HG02981 (cell line): ENCODE measurements around the gene ATP11A.
A peak's percentile ranks its signal among the peaks of the same experiment; 100 is the strongest.
"Not testable (repeated sequence)": the region's sequence is repeated elsewhere in the genome, so short reads cannot be mapped to it uniquely, and the experiment has no call there.

Source experiments
- ATAC-seq: cut with Tn5 transposase; IDR thresholded peaks from one replicate; pipeline ENCODE4 v1.9.1; 2021; ENCODE audit warnings: mild to moderate bottlenecking, moderate library complexity; ENCODE audit not compliant: unreplicated experiment

ATP11A gene

DNA sequence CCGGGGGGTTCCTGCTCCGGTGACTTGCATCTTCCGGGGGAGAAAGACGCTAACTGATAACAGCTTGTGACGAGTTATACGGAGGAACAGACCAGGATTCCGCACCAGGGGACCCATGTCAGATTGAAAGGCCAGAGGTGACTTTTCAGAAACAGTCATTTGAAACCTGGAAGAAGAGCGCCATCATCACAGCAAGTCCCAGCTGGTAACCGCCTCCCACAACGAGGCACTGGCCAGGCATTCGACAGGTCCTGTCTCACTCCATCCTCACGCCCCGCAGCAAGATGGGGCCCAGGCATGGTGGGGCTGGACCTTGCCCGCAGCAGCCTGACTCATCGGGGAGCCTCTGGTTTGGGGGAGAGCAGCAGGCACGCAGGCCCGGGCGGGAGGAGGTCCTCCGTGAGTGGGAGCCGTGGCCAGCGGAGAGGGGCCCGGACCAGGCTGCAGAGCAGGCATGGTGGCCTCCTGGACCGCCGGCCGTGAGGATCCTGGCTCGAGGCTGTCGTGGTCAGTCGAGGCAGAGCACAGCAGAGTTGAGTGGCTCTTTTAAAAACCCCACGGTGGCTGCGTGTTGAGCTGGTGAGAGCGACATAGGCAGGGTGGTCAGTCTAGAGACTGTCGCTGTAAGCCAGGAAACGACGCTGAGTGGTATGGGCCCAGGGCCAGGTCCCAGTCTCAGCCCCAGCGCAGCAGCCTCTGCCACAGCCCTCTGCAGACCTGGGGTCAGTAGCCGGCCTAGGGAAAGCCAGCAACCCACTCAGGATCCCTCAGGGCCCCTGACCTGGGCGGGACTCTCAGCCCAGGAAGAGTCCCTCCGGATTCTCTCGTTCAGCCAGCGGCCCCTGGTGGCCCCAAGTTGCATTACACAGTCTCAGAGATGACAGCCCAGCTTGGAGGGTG, 184.3 kb downstream of the ATP11A start:
- peak; percentile 83 for ATAC-seq

GRCh38 chr13:112874751-112875300, 185.0 kb downstream of the ATP11A start:
- ATAC-seq = no peak

DNA sequence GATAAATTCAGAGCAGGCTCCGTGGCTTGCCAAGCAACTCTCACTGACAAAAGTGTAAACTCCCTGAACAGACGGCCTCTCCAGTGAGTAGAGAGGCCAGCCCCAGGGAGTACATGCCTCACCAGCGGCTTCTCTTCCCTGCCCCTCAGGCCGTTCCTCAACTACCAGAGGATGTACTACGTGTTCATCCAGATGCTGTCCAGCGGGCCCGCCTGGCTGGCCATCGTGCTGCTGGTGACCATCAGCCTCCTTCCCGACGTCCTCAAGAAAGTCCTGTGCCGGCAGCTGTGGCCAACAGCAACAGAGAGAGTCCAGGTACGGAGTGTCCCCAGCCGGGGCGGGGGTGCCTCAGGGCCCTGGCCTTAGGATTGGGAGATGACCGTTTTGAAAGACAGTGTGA, 185.8 kb downstream of the ATP11A start:
- ATAC-seq = no peak

DNA sequence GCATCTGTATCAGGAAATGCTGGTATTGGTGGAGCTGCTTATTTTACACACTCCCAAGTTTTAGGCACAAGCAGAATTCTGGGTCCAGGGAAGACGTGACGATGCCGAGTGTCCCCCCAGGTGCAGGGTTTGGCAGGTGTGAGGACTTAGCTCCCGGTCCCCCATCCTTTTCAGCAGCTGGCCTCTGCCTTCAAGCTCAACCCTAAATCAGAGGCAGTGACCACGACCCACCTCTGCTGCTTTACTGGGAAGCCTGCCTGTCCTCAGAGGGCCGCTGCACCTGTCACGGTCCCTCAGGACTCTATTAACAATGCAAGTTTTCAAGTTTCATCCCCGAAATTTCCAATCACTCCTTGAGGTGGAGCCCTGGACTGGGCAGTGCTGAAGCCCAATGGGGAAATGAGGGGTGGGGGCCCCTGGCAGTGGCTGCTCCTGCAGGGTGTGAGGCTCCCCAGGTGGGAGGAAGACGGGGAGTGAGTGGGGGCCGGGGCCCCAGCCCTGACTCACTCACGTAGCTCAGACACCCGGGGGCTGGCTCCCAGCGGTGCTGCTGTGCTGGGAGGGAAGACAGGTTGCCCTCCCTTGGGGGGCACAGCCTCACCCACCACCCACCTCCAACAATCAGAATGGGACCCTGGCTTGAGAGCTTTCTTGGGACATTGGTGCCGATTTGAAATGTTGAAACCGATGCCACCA, 186.6 kb downstream of the ATP11A start:
- ATAC-seq = no peak

GRCh38 chr13:112877066-112877465, 187.2 kb downstream of the ATP11A start:
- no peak for ATAC-seq

DNA sequence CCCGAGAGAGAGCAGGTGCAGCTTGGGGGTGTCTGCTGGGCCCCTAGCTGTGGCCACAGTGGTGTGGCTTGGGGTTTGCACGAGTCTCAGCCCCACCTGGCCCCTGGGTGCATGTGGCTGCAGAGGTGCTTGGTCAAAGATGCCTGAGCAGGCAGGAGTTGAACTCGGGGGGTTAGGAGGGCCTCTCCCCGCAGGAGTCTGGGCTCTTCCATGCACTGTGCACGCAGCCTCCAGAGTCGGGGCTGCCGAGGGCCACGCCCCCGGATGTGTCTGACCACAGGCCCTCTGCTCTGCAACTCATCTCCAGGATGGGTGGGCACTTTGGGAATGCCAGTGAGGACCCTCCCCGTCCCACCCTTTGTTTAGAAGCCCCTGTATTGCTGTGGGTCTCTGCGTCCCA, 187.7 kb downstream of the ATP11A start:
- no peak for ATAC-seq

DNA sequence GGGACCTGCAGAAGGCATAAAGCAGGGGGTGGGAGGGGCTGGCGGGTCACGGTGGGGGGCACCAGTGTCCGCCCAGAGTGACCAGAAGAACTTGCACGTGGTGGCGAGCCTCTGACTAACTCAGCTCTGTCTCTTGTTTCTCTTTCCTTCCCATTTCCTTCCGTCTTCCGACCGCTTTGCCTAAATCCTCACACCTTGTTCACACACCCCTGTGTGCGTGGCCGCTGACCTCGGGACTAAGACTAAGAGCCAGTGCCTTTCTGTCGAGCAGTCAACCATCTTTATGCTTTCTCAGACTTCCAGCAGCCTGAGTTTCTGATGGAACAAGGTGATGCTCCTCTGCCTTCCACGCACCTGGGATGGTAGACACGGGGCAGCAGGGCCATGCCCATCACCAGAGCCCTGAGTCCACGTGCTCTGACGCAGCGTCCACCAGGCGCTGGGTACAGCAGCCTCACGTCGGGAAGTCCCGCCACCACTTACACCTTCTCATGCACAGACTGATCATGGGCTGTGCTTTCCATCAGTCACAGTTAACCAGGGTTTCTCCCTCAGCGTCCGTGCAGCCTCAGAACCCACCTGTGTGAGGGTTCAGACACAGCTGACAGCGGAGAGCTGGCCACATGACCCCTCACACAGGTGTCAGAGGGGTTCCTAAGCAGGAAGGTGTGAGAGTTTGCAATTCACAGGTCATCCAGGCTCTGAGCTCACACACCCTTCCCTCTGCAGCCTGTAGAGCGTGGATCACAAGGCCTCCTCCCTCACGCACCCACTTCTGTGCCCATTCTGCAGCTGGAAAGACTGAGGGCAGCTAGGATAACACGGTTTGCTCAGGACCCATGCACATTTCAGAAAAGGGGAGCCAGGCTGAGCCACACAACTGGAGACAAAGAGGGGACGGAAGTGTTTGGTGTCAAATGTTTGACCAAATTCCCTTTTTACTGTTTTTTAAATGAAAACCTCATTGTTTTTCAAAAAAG, 188.4 kb downstream of the ATP11A start:
- ATAC-seq = no peak

DNA sequence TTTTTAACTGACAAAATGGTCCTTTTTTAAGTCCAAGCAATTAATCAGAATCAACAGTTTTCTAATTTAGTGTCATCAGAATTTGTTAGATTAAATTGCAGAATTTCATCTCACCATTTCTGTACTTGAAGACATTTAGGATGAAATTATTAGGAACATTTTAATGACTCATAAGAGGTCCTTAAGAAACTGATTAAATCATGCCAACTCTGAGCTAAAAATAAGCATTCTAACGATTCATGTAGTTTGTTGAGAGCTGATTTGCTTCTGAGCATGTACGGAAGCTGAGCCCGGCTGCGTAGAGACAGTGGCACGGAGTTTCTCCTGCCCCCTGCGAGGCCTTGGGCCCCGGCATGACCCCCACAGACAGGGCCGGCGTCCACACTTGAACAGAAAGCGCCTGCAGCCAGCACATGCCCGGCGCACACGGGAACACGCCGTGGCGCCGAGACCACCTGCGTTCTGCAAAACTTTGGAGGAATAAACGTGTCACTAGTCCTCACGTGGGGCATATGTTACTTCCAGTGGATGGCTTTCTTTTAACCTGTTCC, 189.5 kb downstream of the ATP11A start:
- ATAC-seq = no peak

DNA sequence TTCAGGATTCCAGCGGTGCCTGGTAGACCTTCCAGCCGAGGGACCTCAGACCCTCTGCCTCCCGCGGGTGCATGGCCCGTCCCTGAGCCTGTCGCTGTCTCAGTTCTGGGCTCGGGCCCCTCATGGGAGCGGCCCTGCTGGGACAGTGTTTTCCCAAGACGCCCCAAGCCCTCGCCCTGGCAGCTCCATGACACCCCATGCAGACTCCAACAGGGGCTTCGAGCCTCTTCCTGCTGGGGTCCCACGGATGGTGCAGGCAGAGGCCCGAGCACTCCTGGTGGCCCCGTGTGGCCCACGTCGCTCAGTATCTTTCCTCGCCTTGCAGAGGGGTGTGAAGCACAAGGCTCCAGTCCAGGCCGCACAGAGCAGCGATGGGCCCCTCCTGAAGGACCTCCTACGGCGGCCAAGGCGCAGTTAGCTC, 190.4 kb downstream of the ATP11A start:
- no peak for ATAC-seq

DNA sequence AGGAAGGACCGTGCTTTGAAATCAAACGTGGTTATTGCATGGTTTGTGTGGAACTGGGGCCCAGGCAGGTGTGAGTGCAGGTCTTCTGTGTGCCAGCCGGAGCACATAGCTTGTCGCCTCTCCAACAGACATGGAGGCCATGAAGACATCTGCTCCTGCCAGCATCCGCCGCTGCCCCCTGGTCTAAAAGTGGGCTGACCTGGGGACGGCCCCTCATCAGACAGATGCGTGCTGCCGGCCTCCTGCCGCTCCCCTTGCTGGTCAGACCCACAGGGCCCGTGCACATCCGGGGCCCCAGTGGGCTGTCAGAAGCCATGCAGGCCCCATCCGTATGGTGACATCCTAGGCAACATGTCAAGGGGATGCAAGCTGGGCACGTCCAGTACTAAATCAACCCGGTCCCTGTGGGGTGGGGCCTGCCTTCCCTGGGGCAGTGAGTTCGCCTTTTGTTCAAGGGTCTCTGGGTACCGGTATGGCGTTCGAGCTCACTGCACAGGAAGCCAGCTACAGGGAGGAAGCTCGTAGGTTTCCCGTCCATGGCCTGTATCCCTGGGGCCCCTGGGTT, 191.2 kb downstream of the ATP11A start:
- no peak for ATAC-seq

DNA sequence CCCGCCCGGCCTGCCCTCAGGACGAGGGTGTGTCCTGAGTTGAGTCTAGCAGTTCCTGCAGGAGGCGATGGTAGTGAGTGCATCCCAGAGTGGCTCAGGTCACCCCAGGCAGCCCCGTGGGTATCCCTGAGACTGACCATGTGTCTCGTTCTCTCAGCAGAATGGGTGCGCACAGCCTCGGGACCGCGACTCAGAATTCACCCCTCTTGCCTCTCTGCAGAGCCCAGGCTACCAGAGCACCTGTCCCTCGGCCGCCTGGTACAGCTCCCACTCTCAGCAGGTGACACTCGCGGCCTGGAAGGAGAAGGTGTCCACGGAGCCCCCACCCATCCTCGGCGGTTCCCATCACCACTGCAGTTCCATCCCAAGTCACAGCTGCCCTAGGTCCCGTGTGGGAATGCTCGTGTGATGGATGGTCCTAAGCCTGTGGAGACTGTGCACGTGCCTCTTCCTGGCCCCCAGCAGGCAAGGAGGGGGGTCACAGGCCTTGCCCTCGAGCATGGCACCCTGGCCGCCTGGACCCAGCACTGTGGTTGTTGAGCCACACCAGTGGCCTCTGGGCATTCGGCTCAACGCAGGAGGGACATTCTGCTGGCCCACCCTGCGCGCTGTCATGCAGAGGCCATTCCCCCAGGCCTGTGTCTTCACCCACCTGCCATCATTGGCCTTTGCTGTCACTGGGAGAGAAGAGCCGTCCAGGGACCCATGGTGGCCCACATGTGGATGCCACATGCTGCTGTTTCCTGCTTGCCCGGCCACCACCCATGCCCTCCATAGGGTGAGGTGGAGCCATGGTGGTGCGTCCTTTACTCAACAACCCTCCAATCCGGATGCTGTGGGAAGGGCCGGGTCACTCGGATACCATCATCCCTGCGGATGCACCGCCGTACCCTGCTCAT, 192.1 kb downstream of the ATP11A start:
- ATAC-seq = no peak

- ATAC-seq = no peak
Measured at GRCh38 chr13:112882555-112883024, 192.8 kb downstream of the ATP11A start.

GRCh38 chr13:112883241-112883945, 193.6 kb downstream of the ATP11A start:
- no peak for ATAC-seq

- ATAC-seq = not testable (repeated sequence)
Measured at GRCh38 chr13:112884700-112885099, 194.9 kb downstream of the ATP11A start.

GRCh38 chr13:112885242-112885781, 195.5 kb downstream of the ATP11A start:
- ATAC-seq = no peak

DNA sequence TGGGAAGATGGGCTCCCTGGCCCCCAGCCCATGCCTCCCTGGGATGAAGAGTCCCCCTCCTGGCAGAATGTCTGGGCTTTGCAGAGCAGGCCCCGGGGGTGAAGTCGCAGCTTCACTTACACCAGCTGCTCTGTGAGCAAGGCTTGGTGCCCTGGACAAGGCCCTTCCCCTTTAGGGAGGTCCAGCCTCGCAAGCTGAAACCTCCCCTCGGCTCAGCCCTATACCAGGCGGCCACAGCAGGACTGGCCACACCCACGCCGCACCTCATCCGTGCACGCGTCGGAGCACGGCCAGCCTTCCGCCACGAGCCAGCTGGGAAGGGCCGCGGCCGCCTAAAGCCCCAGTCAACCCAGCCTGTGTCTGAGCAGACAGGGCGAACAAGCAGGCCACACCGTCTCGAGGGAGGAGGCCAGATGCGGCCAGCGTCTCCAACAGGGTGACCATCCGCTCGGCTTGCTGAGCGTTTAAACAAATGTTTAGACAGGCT, 196.0 kb downstream of the ATP11A start:
- no peak for ATAC-seq

- no peak for ATAC-seq
Measured at GRCh38 chr13:112887151-112887550, 197.3 kb downstream of the ATP11A start.

GRCh38 chr13:112887557-112887991, 197.7 kb downstream of the ATP11A start:
- ATAC-seq = no peak
